Measurements from ENCODE around the gene PRR18.
"Not testable (repeated sequence)": the region's sequence is repeated elsewhere in the genome, so short reads cannot be mapped to it uniquely, and the experiment has no call there.

Gene PRR18

GRCh38 chr6:166308033-166308768, at the start of gene PRR18:
Gene PRR18, minus strand, starts transcription at chr6:166308392. Its CDS starts 250 bp downstream, at chr6:166308142.
- DNase-seq, result no peak

GRCh38 chr6:166355552-166355951, 47.4 kb upstream of the PRR18 start:
- no peak for DNase-seq

- no peak for DNase-seq
These were observed 46.8 kb upstream of the PRR18 start for GRCh38 chr6:166354965-166355364.

- DNase-seq, result no peak
These were observed 46.0 kb upstream of the PRR18 start for GRCh38 chr6:166354143-166354542.

GRCh38 chr6:166353507-166353906, 45.3 kb upstream of the PRR18 start:
- DNase-seq, result no peak

GRCh38 chr6:166352923-166353322, 44.7 kb upstream of the PRR18 start:
- DNase-seq, result no peak

- DNase-seq, result no peak
These were observed 43.6 kb upstream of the PRR18 start for GRCh38 chr6:166351715-166352285.

GRCh38 chr6:166348305-166348949, 40.2 kb upstream of the PRR18 start:
- no peak for DNase-seq

GRCh38 chr6:166346965-166347364, 38.8 kb upstream of the PRR18 start:
- no peak for DNase-seq

- DNase-seq, result no peak
These were observed 38.3 kb upstream of the PRR18 start for GRCh38 chr6:166346449-166346848.

GRCh38 chr6:166345672-166346071, 37.5 kb upstream of the PRR18 start:
- not testable (repeated sequence) for DNase-seq

GRCh38 chr6:166344921-166345320, 36.7 kb upstream of the PRR18 start:
- DNase-seq, result not testable (repeated sequence)

GRCh38 chr6:166344240-166344639, 36.0 kb upstream of the PRR18 start:
- no peak for DNase-seq

GRCh38 chr6:166343150-166343487, 34.9 kb upstream of the PRR18 start:
- DNase-seq, result no peak

GRCh38 chr6:166342349-166343149, 34.4 kb upstream of the PRR18 start, which contains the start of gene SFT2D1:
Gene SFT2D1, minus strand, starts transcription at chr6:166342545. Its CDS starts 64 bp downstream, at chr6:166342481.
- peak; percentile 52 to 53 for DNase-seq

GRCh38 chr6:166341977-166342348, 33.8 kb upstream of the PRR18 start:
- no peak for DNase-seq

- DNase-seq, result no peak
These were observed 33.3 kb upstream of the PRR18 start for GRCh38 chr6:166341464-166341863.

GRCh38 chr6:166338854-166339253, 30.7 kb upstream of the PRR18 start:
- no peak for DNase-seq

- DNase-seq, result no peak
These were observed 28.7 kb upstream of the PRR18 start for GRCh38 chr6:166336847-166337246.

- DNase-seq, result no peak
These were observed 27.4 kb upstream of the PRR18 start for GRCh38 chr6:166335378-166336302.

- DNase-seq, result no peak
These were observed 26.7 kb upstream of the PRR18 start for GRCh38 chr6:166334878-166335277.

Measured in activated CD4-positive, alpha-beta T cell treated with anti-CD3 and anti-CD28 coated beads, Interleukin-2, amount 50 U/mL, for 4 hours (primary cell).